Activated CD8-positive, alpha-beta memory T cell treated with anti-CD3 and anti-CD28 coated beads, Interleukin-2, amount 50 U/mL, for 24 hours (primary cell): Measurements from ENCODE around the gene ASPDH.

Source experiments
- DNase-seq: peaks from one replicate; pipeline ENCODE4 v3.0.0-alpha.2; 2020; ENCODE audit errors: extremely low read depth

The ASPDH gene

DNA sequence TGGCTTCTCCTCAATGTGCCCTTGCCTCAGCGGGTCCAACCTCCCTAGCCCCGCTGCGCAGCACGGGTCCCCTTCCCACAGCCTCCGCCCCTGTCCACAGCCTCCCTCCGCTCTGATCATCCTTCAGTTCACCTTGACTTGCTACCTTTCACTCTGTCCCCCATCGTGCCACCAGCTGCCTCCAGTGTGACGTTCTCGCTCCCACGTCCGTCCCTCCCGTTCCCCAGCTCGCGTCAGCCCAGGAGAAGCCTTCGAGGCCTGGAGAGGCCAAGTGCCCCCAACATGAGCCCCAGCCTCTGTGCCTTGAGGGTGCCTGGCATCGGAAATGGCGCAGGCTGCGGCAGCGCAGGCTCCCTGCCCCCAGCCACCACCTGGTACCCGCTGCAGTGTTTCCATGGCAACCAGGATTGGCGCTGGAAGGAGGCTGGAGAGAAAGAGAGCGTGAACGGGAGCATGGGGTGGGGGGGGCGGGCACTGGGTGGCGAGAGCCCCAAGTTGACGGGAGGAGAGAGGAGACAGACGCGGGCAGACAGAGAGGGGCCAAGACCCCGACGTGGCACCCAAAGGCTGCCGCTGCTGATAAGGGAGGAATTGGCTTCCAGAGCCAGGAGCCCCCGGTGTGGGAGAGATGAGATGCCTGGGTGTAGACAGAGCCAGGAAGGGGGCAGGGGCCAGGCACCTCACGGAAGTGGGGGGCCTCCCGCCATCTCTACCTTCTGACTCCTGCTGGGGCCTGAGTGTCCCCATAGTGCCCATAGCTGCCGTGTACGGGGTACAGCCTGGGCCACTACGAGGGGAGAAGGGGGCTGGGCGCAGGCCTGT is 844 bp upstream of the ASPDH start:
- DNase-seq = no peak

GRCh38 chr19:50512999-50513745 is 541 bp downstream of the ASPDH start:
- no peak for DNase-seq

- DNase-seq = no peak
Observed at GRCh38 chr19:50512112-50512998, 1.4 kb downstream of the ASPDH start.

DNA sequence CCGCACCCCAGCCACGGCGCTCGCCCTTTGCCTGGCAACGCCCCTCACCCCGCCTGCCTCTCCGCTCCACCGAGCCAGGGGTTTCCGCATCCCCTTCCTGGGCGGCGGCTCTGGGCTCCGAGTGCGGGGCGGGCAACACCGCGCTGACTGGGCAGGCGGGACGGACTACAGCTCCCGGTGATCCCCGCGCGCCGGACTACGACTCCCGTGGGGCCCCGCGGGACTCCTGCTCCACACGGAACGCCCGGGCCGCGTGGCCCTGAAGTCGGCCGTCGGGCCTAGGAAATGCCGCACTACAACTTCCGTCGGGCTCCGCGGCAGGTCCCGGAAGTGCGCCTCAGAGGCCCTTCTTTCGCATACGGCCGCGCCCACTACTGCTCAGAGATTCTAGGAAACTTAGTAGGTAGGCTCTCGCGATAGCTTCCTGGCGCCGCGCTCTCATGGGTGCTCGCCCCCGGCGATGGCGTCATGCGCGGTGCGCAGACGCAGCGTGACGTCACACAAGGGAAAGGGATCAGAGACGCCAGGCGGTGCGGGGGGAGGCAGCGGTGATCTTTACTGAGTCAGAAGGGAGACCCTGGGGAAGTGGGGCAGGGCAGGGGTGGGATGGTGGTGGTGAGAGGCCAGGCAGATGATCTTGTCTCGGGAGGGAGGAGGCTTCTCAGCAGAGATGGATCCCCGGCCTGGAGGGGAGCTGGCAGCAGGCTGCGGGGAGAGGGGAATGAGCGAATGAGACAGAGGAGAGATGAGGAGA is 2.5 kb downstream of the ASPDH start, which contains the start of gene JOSD2:
Gene JOSD2, minus strand, starts transcription at position 123 of the 754 bp plus-strand sequence. CDS start 760 bp downstream, outside the sequence.
- peak; percentile 92 for DNase-seq

DNA sequence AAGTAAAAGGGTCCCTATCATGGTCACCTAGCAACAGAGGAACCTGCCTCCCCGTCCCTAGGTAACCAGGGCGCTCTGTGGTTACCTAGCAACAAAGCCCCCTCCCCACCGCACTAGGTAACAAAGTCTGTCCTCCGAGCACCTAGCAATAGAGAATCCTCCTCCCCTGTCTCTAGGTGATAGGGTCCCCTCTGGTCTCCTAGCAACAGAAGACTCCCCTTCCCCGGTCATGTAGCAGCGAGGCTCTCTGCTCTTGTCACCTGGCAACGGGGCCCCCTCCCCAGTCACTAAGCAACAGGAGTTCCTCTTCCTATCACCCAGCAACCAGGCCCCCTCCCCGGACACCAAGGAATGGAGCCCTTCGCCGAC is 3.0 kb downstream of the ASPDH start:
- no peak for DNase-seq

GRCh38 chr19:50510121-50510670 is 3.5 kb downstream of the ASPDH start:
- DNase-seq = no peak

- DNase-seq = no peak
Observed at GRCh38 chr19:50509366-50509765, 4.3 kb downstream of the ASPDH start.

DNA sequence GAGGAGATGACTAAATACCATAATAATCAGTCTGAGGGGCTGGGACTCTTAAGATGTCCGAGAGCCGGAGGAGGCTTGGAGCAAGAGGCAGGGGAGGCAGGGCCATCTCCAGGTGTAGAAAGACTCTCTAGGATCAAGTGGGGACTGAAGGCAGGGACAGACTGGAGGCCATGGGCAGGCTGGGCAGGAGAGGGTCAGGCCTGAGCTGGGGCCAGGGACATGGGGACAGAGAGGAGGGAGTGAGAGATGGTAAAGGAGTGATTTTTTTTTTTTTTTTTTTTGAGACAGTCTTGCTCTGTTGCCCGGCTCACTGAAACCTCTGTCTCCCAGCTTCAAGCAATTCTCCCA is 4.9 kb downstream of the ASPDH start:
- no peak for DNase-seq

DNA sequence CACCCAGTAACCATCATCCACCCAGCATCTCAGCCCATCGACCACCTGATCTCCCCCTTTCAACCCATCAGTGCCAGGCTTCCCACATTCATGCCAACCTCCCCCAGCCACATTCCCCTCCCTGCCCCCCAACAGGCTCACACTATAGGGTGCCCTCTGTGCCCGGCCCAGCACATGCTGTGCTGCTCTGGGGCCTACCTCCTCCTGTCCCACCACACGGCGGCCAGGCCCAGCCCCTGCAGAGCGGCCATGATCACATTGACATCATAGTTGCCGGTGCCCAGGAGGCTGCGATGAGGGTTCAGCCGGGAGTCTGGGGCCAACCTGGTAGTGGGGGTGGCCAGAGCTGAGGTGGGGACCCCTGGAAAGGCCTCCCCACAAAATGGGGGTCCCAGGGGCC is 6.3 kb downstream of the ASPDH start:
- DNase-seq = no peak

GRCh38 chr19:50506700-50507099 is 7.0 kb downstream of the ASPDH start:
- DNase-seq = no peak

GRCh38 chr19:50505856-50506611 is 7.7 kb downstream of the ASPDH start:
- DNase-seq = no peak

- no peak for DNase-seq
Observed at GRCh38 chr19:50501568-50502475, 11.9 kb downstream of the ASPDH start.

- DNase-seq = no peak
Observed at GRCh38 chr19:50501186-50501567, 12.5 kb downstream of the ASPDH start.

DNA sequence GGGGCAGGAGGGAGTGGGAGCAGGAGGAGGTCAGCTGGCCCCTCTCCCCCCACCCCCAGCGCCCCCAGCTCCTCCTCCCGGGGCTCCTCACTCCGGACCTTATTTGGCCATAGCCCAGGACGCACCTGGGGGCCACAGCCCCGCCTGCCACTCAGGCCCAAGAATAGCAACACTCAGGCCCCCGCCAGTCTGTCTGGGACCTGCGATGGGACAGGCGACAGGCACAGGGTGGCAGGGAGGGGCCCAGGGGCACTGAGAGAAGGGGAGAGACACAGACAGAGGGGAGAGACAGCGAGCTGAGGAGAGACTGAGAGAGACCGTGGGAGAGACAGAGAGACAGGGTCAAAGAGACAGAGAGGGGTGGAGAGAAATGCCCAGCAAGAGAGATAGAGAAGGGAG is 13.0 kb downstream of the ASPDH start:
- DNase-seq = no peak

GRCh38 chr19:50500060-50500752 is 13.5 kb downstream of the ASPDH start:
- no peak for DNase-seq

GRCh38 chr19:50498219-50499056 is 15.3 kb downstream of the ASPDH start:
- DNase-seq = no peak

DNA sequence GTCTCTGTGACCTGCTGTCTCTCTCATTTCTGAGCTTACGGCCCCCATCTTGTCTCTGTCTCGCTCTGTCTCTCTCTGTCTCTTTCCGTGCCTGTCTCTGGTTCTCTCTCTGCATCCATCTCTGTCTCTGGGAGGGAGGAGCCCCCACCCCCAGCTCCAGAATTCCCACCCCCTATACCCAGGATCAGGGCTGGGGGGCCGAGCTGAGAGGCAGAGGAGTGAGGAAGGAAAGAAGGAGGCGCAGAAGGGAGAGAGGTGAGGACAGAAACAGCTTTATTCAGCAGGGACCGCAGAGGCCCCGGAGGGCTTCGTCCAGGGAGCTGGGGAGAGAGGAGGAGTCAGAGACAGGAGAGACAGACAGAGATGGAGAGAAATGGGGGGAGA is 16.7 kb downstream of the ASPDH start:
- no peak for DNase-seq
